Stimulated activated CD8-positive, alpha-beta memory T cell treated with anti-CD3 and anti-CD28 coated beads, Interleukin-12 subunit alpha, Interleukin-12 subunit beta, amount 100 ng/mL, for 4 hours (primary cell): ENCODE data around the gene SUPT3H.
"Not testable (repeated sequence)": the region's sequence is repeated elsewhere in the genome, so short reads cannot be mapped to it uniquely, and the experiment has no call there.

Source experiments
- DNase-seq: peaks from one replicate; pipeline ENCODE4 v3.0.0-alpha.2; 2020; ENCODE audit warnings: low read depth

SUPT3H gene

DNA sequence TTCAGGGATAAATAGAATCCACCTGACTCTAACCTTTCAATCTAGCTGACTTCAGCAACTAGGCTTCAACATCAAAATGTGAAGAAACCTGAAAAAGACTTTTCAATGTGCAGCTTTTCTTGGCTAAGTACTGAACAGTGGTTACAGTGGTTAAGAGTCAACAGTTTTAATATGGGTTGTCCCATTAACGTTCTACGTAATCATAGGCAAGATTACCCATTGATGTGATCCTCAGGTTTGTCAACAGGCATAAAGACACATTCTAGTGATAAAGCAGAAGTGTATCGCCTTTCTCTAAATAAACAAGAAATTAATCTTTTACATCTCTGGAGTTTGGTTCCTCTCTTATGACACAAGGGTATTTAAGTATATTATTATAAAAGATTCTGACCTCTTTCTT, 203.7 kb downstream of the SUPT3H start:
- no peak for DNase-seq

DNA sequence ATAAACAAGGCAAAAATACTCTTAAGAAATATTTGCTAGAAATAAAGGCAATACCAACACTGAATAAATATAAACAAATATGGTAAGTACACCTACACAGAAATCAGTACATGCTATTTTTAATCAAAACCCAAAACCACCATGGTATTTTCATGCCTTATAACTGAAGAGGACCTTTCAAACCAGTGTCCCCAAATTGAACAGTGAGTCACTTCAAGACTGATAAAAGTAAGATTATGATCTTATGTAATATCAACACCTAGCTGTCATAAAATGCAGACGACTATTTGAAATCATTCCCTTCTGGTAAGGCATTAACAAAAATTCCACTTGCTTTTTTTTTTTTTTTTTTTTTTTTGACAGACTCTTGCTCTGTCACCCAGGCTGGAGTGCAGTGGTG, 206.4 kb downstream of the SUPT3H start:
- DNase-seq, result no peak

- no peak for DNase-seq
Measured at GRCh38 chr6:45170309-45170708, 207.4 kb downstream of the SUPT3H start.

DNA sequence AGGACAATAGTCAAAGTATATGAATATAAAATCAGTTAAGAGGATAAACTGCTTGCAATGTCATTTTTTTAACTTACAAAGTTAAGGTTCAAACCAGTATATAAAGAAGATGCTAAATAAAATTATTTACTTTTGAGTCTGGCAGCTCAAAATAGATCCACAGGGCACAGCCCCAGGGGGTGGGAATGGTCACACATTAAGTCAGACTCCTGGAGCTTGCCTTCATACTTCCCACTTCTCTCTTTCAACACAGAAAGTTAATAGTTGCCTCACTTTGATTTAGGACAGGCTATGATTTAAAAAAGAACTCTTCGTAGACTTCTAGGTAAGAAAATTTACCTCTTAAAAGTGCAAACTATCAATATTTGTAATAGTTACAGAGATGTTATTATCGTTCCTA, 207.9 kb downstream of the SUPT3H start:
- DNase-seq, result no peak

- no peak for DNase-seq
Measured at GRCh38 chr6:45163952-45164766, 213.6 kb downstream of the SUPT3H start.

DNA sequence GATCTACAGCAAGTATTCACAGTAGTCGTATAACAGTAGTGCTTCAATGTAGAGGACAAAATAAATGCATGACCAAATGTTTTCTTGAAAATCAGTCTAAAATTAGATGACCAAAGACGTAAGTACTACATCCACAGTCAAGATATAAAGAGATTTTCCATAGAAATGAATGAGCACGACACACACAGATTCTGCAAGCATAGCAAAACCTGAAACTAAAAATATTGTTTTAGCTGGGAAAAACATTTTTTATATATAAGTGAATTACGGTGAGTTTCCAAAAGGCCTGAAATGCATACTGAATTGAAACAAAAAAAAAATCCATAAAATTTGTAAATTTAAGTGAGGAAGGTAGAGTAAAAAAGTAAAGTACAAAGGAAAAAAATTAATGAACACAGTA, 217.4 kb downstream of the SUPT3H start:
- DNase-seq, result no peak

- no peak for DNase-seq
Measured at GRCh38 chr6:45156075-45156474, 221.7 kb downstream of the SUPT3H start.

DNA sequence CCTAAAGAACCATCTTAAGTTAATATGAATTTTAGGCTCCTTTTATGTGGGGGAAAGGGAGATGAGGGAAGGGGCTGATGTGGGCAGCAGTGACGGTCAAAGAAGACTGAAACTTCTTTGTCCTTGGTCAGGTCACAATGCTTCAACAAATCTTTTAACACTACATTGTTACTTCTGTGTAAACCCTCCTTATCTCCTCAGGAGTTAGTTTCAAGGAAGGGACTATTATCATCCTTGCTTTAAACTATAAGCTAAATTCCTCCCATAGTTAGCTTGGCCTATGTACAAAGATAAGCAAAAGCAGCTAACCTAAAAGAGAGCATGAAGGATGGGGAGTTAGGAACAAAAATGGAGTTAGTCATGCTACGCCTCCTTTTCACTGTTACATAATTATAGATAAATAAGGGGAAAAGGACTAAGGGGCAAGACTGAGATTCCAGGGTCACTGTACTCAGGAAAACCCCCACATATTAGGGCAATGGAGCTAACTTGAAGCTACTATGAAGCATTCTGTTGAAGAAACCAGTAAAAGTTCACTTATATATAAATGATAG, 222.3 kb downstream of the SUPT3H start:
- no peak for DNase-seq

DNA sequence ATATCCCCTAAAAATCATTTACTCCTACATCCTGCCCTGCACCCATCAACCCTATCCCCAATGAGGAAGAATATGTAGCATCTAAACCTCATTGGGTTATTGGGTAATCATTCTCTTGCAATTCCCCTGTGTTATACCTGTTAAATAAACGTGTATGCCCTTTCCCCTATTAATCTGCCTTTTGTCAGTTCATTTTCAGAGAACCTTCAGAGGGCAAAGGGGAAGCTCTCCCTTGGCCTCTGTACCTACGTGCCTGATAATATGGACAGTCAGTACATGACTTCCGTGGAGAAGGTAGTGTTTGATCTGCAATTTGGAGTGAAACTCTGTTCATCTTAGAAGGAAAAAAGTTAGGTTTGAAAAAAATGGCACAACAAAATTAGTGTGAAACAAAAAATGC, 223.1 kb downstream of the SUPT3H start:
- DNase-seq, result no peak

GRCh38 chr6:45148711-45149341, 228.9 kb downstream of the SUPT3H start:
- no peak for DNase-seq

- DNase-seq, result no peak
Measured at GRCh38 chr6:45148278-45148677, 229.5 kb downstream of the SUPT3H start.

- not testable (repeated sequence) for DNase-seq
Measured at GRCh38 chr6:45145658-45146057, 232.1 kb downstream of the SUPT3H start.

DNA sequence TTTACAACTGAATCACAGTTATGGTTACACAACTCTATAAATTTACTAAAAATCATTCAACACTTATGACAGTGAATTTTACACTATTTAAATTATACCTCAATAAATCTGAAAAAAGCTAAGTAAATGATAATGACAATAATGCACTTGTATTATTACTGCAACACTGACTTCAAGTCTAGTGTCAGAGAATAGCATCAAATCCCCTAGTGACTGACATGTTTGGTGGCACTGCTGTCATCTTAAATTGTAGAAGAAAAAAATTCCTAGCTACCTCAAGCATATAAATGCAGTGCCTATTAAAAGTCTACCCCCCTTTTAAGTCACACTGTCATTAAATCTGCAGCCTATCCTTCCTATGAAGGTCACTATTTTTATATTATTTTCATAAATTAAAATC, 239.0 kb downstream of the SUPT3H start:
- no peak for DNase-seq

- DNase-seq, result no peak
Measured at GRCh38 chr6:45136495-45136894, 241.2 kb downstream of the SUPT3H start.

DNA sequence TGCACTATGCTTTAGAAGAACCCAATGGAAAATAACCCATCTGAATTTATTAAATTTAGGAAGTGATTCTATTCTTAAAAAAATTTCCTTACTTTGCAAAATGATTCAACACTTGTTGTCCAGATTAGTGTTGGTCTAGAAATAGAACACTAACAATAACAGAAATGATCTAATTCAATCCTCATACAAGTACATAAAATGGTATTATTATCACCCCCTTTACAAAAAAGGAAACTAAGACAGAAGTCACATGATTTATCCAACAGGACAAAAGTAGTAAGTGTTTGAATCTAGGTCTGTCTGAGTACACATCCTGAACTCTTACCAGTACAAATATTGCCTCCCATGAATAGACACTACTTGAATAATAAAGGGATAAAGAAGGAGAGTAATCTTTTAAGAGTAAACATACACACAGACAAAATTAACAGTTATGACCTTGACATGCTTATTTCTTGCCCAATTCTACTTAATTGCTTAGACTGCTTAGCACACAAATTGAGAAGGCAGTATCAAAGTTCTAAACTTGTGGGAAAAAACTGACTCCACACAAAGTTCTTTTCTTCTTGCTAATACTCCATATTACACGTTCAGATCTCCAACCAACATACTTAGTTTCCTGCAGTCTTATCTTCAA, 245.0 kb downstream of the SUPT3H start:
- no peak for DNase-seq

- no peak for DNase-seq
Measured at GRCh38 chr6:45132059-45132458, 245.7 kb downstream of the SUPT3H start.

GRCh38 chr6:45129051-45129450, 248.7 kb downstream of the SUPT3H start:
- DNase-seq, result no peak

- no peak for DNase-seq
Measured at GRCh38 chr6:45127185-45127584, 250.5 kb downstream of the SUPT3H start.

GRCh38 chr6:45126033-45126432, 251.7 kb downstream of the SUPT3H start:
- DNase-seq, result no peak

DNA sequence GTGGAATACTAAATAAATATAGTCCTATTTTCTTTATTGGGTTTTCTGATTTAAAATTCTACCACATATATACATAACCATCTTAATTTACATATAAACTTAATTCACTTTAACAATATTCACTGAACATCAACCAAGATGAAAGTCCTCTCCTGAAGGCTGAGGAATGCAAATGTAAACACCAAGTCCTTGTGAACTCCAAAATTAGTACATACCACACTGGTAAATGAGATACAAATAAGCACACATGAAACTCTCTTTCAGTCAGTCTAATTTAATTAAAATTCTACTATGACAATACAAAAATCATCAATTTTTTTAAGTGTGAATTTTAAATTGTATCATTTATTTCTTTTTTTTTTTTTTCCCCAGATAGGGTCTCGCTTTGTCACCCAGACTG, 254.7 kb downstream of the SUPT3H start:
- no peak for DNase-seq

DNA sequence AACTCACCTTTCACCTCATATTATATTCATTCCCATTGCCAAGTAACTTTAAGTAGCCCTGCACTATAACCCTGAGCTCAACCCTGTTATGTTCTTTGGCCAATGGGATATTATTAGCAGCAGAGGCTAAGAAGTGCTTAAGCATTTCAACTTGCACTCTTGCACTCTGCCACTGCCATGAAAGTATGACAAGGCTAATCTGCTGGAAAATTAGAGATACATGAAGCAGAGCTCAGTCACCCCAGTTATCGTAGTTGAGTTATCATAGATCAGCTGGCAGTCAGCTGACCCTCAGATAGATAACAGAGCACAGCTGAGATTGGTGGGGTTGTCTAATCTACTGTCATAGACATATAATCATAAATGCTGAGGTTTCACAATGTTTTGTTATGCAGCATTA, 259.0 kb downstream of the SUPT3H start:
- DNase-seq, result no peak

DNA sequence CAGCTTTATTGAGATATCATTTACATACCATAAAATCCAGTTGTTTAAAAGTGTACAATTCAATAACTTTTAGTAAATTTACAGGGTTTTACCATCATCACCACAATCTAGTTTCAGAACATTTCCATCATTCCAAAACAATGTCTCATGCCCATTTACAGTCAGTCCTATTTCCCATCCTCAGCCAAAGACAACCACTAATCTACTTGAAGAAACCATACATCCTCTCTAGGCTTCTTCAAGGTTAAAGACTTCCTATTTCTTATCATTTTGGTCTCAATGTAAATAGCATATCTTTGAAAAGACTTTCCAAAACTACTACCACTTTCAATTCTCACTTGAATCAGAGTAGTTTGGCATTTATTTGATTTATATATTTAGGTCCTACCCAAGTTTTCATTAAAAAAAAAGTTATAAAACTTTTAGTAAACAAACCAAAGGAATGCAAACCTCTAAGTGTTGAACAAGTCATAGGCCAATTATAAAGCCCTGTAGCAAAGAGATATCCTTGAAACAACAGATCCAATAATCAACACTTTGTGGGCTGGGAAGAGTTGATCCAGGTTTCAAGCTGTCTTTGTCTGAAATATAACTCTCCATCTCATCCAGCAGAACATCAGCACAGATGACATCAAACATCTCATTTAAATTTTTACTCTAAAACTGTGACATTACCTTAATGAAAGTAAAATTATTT, 260.9 kb downstream of the SUPT3H start:
- DNase-seq, result no peak
